Measurements from ENCODE around the gene TIGD3. TPM values are rescaled to one million over a fixed set of nuclear protein-coding genes. Genes with fewer than 3 reads are reported as not detected.

TIGD3 gene
- polyA plus RNA-seq, 1 donor (not counting 4 experiments of a cell fraction or from before 2014, with no cell fraction given): not detected

DNA sequence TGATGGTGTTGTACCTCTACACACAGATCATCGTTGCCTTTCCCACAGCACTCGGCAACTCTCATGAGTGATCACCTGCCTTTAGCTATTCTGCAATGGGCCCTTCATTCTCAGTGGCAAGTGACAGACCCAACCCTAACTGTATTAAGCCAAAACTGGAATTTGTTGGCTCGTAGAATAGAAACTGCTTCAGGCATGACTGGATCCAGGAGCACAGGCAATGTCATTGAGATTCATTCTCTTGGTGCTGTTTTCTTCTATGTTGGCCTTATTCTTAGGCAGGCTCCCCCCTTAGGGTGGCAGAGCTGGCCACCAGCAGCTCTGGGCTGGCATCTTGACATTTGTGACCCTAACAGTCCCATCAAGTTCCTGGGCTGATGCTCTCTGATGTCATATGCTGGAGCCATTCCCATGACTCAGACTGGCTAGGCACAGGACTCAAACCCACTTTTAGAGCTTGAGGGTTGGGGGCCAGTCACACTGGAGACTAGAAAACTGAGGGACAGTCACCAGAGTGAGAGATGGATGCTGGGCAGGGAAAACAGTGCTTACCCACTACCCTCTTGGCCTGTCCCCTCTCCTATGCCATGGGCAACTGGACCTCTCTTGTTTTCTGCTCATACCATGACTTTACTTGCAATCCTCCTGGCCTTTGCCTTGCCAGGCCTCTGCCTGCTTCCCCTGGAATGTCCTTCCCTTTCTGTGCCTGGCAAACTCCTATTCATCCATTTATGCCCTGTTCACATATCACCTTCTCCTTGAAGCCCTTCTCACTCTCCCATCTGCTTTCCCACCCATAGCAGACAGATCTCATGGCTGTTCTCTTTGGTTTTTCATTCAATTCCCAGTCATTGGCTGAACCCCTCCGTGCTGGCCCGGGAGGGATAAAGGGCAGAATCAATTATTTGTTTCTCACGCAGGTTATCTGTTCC, 47.0 kb upstream of the TIGD3 start:
- Histone ChIP-seq H3K4me1 (ENCODE audit: control insufficient read depth, extremely low read depth, insufficient read depth, low read length) (no peaks in the 10 kb centered on the region), H3K4me2 (ENCODE audit: control insufficient read depth, extremely low read depth, insufficient read depth, low read depth, low read length) (no peak overlapping the region)
- dilution Hi-C loops (cut with MboI; ENCODE audit: extremely low pct_ligation_motif_present, low sequenced_read_pairs): no loop called here

GRCh38 chr11:65308281-65308891, 46.2 kb upstream of the TIGD3 start:
- Histone ChIP-seq H3K36me3 (ENCODE audit: control insufficient read depth in 2 of 2, extremely low read depth in 1 of 2, insufficient read depth in 2 of 2, low read length in 2 of 2) (no peaks in the 10 kb centered on the region), H3K27me3 (ENCODE audit: control insufficient read depth, extremely low read depth, insufficient read depth, low read length) (no peaks in the 10 kb centered on the region), H4K20me1 (ENCODE audit: control insufficient read depth, extremely low read depth, insufficient read depth, low read length) (no peaks in the 10 kb centered on the region), H3K9ac (ENCODE audit: control insufficient read depth, extremely low read depth, insufficient read depth, low read length) (no peak overlapping the region), H3K79me2 (ENCODE audit: control insufficient read depth, insufficient read depth, low read length) (no peaks in the 10 kb centered on the region), H3K9me1 (ENCODE audit: control insufficient read depth, extremely low read depth, insufficient read depth, low read length) (no peaks in the 10 kb centered on the region), H3K4me2 (ENCODE audit: control insufficient read depth, extremely low read depth, insufficient read depth, low read depth, low read length) (no peak overlapping the region), H3K9me3 (ENCODE audit: control insufficient read depth, low read depth, low read length) (no peaks in the 10 kb centered on the region), H3K4me1 (ENCODE audit: control insufficient read depth, extremely low read depth, insufficient read depth, low read length) (no peaks in the 10 kb centered on the region), H3K27ac (ENCODE audit: control insufficient read depth, insufficient read depth, low read length) (no peak overlapping the region), H2AFZ (ENCODE audit: control insufficient read depth, low read length) (no peak overlapping the region), H3K4me3 (ENCODE audit: control insufficient read depth in 2 of 3, extremely low read depth in 1 of 3, insufficient read depth in 2 of 3, low read depth in 1 of 3, low read length in 3 of 3) (no peak overlapping the region)
- dilution Hi-C loops (cut with MboI; ENCODE audit: extremely low pct_ligation_motif_present, low sequenced_read_pairs): no loop called here
- TF ChIP-seq EZH2 (IDR thresholded peaks at IDR 0.05; ENCODE audit: low read length): no peak
- TF ChIP-seq, protein P1, sequence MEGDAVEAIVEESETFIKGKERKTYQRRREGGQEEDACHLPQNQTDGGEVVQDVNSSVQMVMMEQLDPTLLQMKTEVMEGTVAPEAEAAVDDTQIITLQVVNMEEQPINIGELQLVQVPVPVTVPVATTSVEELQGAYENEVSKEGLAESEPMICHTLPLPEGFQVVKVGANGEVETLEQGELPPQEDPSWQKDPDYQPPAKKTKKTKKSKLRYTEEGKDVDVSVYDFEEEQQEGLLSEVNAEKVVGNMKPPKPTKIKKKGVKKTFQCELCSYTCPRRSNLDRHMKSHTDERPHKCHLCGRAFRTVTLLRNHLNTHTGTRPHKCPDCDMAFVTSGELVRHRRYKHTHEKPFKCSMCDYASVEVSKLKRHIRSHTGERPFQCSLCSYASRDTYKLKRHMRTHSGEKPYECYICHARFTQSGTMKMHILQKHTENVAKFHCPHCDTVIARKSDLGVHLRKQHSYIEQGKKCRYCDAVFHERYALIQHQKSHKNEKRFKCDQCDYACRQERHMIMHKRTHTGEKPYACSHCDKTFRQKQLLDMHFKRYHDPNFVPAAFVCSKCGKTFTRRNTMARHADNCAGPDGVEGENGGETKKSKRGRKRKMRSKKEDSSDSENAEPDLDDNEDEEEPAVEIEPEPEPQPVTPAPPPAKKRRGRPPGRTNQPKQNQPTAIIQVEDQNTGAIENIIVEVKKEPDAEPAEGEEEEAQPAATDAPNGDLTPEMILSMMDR (optimal IDR thresholded peaks at IDR 0.05 in 1 of 3, IDR thresholded peaks at IDR 0.05 in 1 of 3, conservative IDR thresholded peaks at IDR 0.05 in 1 of 3; ENCODE audit: extremely low read depth in 1 of 3, insufficient read depth in 2 of 3, low read length in 3 of 3): no peak
- DNase-seq (ENCODE audit: low read depth, low spot score): no peak
- FAIRE-seq: no peak

More for the DNA sequence above, 47.0 kb upstream of the TIGD3 start:
- no peaks in the 10 kb centered on the region for H3K9me3 ChIP-seq (ENCODE audit: control insufficient read depth, low read depth, low read length)
- FAIRE-seq: no peak
- no peaks in the 10 kb centered on the region for H3K27me3 ChIP-seq (ENCODE audit: control insufficient read depth, extremely low read depth, insufficient read depth, low read length)
- TF ChIP-seq, protein P1 (optimal IDR thresholded peaks at IDR 0.05 in 1 of 3, IDR thresholded peaks at IDR 0.05 in 1 of 3, conservative IDR thresholded peaks at IDR 0.05 in 1 of 3; ENCODE audit: extremely low read depth in 1 of 3, insufficient read depth in 2 of 3, low read length in 3 of 3): no peak
- TF ChIP-seq EZH2 (IDR thresholded peaks at IDR 0.05; ENCODE audit: low read length): no peak
- no peak overlapping the region for H3K4me3 ChIP-seq (ENCODE audit: control insufficient read depth in 2 of 3, extremely low read depth in 1 of 3, insufficient read depth in 2 of 3, low read depth in 1 of 3, low read length in 3 of 3)
- H3K9me1 ChIP-seq (ENCODE audit: control insufficient read depth, extremely low read depth, insufficient read depth, low read length): no peaks in the 10 kb centered on the region
- H2AFZ ChIP-seq (ENCODE audit: control insufficient read depth, low read length): no peak overlapping the region
- no peak overlapping the region for H3K27ac ChIP-seq (ENCODE audit: control insufficient read depth, insufficient read depth, low read length)
- no peak overlapping the region for H3K9ac ChIP-seq (ENCODE audit: control insufficient read depth, extremely low read depth, insufficient read depth, low read length)
- no peaks in the 10 kb centered on the region for H3K79me2 ChIP-seq (ENCODE audit: control insufficient read depth, insufficient read depth, low read length)
- DNase-seq (ENCODE audit: low read depth, low spot score): no peak
- no peaks in the 10 kb centered on the region for H4K20me1 ChIP-seq (ENCODE audit: control insufficient read depth, extremely low read depth, insufficient read depth, low read length)
- no peaks in the 10 kb centered on the region for H3K36me3 ChIP-seq (ENCODE audit: control insufficient read depth in 2 of 2, extremely low read depth in 1 of 2, insufficient read depth in 2 of 2, low read length in 2 of 2)
